ENCODE measurements around the gene POC1B.
A peak's percentile ranks its signal among the peaks of the same experiment; 100 is the strongest.

POC1B gene

DNA sequence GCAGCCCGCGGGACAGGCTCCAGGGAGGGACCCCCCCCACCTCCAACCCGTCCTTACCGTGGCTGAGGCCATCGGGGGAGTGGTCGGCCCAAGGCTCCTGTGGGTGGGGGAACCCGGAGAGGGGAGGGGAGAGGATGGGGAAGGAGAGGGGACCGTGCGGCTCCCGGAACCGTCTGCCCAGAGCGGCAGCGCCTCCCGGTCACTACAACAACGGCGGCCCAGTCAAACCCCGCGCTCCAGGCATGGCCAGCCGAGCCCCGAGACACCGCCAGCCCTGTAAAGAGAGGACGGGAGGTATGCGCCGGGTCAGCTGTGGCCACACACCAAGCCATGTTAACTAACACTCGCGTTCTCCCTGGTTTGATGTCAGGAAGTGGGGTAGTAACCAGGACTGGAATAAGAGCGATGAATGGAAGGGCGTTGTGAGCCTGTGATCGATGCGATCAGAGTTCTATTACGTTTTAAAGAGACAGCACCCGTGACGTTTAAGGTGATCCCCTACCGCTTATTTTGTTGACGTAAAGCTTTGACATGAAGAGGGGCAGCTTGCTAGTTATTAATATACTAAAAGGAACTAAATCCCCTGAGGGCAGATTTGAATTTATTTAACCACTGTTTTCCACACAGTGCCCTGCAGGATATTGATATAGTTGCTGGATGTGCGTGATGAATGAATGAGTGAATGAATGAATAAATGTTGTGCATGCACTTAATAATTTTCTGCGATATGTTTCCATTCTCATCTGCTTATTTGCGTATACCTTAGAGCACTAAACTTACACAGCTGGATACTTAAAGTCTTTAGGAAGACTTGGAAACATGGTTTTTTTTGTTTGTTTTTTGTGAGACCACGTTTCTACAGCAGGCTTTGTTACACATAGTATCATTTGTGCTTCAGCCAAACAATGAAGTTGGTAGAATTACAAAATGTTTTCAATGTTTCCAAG, at the start of gene POC1B:
TSS of gene POC1B (minus strand) at position 224 of the 947 bp plus-strand sequence. CDS start at position 72, 152 bp downstream.
- DNase-seq (ENCODE audit: low spot score): peak; percentile 79

DNA sequence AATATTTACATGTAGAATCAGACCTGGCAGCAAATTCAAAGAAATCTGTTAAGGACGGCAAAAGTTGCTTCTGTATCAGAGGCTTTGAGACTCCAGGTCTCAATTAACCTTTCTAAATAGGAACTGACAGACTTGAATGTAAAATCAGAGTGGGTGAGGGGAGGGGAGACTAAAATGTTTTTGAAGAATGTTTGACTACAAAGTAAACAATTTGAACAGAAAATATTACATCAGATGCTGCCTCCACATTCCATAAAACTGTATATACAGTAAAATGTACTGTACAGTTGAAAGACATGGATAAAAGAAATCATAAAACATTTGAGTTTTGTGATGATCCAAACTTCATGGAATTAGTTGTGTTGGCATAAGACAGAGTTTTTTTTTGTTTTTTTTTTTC, 49.5 kb upstream of the POC1B start:
- no peak for DNase-seq (ENCODE audit: low spot score)

GRCh38 chr12:89574736-89575208, 48.9 kb upstream of the POC1B start:
- DNase-seq (ENCODE audit: low spot score): no peak

GRCh38 chr12:89573051-89573810, 47.4 kb upstream of the POC1B start:
- DNase-seq (ENCODE audit: low spot score): no peak

DNA sequence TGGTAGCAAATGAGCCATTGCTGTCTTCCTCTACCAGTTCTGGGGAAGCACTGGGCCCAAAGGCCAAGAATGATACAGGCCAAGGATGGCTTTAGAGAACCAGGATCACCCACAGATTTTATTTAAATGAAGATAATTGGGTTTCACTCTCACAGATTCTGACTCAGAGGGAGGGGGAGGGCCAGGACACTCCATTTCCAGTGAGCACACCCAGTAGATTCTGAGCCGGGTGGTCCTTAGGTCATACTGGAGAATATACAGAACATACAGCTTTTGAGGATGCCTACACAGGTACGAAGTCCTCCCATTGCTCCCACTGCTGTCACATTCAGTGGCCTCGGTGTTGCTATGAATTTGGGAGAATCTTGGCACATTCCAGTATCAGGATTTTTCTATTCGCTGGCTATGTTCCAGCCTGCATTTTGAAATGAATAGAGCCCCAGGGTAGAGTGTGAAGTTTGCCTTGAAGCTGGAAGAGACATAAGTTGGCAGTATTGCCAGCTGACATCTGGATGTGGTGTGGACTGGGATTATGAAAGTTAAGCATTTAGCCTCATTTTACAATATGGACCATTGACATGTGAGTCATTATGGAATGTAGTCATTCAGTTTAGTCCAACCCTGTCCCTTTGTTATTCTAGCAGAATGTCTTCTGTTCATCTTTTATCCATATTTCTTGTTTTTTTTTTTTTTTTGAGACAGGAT, 45.8 kb upstream of the POC1B start:
- no peak for DNase-seq (ENCODE audit: low spot score)

GRCh38 chr12:89568484-89568883, 42.6 kb upstream of the POC1B start:
- DNase-seq (ENCODE audit: low spot score): no peak

DNA sequence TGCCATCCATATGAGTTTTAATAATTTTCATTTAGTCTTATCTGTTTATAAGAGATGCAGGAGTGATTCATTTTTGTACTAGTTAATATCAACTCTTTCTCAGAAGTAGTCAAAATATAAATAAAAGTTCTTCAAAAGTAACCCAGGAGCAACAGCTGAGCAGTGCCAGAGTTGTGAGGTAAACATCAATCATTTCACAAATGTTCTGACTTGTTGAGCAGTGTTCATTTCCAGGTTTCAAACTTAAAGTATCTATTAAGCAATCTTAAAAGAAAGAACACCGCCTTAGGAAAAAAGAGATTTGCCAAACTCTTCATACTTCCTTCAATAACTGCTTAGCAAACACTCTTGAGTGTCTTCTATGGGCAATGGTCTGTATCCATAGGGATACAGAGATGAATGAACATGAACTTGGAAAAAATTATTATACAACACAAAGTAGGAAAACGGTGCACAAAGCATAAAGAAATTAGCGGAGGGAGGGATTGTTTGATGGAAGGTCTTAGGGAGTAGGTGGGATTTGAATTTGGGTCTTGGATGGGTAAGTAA, 41.9 kb upstream of the POC1B start:
- DNase-seq (ENCODE audit: low spot score): no peak

DNA sequence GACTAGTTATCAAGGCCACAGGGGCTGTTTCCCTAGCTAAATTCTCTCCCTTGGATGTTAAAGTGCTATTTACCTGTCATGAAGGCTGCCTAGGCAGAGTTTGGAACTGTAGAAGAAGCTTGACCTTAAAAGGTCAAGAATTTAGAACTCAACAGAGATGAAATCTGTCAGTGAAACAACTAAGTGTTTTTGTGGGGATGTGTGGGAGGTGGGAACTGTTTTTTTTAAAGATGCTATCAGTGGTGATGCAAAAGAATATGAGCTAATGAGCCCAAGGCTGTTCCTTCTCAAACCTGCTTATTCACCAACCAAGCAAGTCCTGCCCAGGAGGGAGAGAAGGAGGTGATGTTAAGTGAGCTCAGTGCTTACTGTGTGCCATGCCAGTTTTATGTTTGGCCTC, 40.8 kb upstream of the POC1B start:
- no peak for DNase-seq (ENCODE audit: low spot score)

DNA sequence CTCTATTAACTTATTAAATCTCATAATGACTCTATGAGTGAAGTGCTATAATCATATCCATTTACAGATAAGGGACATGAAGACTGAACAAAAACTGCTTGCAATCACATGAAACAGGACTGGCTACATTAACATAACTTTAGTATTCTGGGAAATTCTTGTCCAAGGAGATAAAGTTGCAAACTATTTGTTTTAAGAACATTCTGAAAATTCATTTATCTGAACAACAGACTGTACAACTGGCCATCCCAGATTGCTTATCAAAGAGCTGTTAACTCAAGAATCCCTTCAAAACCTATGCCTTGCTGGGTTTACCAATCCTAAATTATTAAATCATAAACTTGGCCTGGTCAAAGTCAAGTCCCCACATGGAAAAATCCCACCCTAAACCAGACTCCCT, 39.2 kb upstream of the POC1B start:
- no peak for DNase-seq (ENCODE audit: low spot score)

DNA sequence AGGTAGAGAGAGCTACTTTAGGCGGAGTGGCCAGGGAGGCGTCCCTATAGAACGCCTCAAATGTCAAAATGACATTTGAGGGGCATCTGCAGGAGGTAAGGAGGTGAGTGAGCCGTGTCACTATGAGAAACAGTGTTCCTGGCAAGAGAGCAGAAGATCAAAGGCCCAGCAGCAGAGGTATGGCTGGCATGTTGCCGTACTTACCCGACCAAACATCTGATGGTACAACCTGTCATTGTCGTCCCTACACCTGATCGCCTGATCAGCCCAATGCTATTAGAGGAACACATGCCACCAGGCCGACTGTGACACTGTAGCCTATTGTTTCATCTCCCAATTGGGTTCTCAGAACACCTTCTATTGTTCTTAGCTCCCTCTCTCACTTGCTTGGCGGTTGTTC, 33.9 kb upstream of the POC1B start:
- DNase-seq (ENCODE audit: low spot score): no peak

DNA sequence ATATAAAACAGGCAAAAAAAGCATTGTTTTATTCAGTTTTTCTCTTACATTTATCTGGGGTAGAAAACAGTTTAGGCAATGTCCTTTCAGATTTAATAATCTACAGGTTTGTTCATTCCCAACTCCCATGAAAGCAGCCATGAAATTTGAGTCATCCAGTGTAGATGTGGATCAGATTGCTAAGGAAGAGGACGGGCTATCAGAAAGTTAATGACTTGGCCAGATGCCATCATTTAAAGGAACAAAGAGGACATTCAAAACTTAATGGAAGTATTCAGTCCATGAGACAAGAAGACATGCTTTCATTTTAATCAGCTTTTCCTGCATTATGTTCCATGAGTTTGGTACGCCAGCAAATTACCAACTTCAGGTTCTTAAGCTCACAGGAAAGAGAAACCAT, 31.1 kb upstream of the POC1B start:
- no peak for DNase-seq (ENCODE audit: low spot score)

DNA sequence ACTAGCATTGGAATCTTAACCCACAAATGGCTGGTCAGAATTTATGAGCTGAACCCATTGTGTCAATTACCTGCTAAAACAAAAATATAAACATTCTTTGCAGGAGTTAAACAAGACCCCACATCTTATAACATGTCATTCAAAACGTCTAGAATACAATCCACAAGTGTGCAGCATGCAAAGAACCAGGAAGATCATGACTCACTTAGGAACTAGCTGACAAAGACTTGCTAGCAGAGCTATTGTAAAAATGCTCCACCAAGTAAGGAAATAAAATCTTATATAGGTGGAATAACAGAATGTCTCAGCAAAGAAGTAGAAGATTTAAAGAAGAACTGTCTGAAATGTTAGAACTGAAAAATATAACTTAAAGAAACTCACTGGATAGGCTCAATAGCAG, 26.5 kb upstream of the POC1B start:
- DNase-seq (ENCODE audit: low spot score): no peak

- no peak for DNase-seq (ENCODE audit: low spot score)
Measured at GRCh38 chr12:89551747-89552146, 25.9 kb upstream of the POC1B start.

GRCh38 chr12:89547101-89547500, 21.3 kb upstream of the POC1B start:
- DNase-seq (ENCODE audit: low spot score): no peak

DNA sequence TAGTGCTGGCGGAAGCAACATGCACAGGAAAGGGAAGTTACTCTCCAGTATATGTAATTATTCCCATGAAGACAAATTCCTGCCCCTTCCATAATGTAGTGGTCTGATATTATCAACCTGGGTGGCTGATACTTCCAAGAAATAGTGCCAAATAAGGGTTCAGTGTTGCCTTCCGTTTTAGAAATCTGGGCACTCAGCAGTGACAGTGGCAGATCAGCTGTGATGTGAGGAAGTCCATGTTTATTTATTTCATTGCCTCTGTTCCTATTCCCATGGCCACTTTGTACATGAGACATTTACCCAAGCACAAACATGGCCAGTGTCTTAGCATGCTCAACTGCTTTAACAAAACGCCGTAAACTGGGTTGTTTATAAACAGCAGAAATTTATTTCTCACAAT, 20.3 kb upstream of the POC1B start:
- no peak for DNase-seq (ENCODE audit: low spot score)

DNA sequence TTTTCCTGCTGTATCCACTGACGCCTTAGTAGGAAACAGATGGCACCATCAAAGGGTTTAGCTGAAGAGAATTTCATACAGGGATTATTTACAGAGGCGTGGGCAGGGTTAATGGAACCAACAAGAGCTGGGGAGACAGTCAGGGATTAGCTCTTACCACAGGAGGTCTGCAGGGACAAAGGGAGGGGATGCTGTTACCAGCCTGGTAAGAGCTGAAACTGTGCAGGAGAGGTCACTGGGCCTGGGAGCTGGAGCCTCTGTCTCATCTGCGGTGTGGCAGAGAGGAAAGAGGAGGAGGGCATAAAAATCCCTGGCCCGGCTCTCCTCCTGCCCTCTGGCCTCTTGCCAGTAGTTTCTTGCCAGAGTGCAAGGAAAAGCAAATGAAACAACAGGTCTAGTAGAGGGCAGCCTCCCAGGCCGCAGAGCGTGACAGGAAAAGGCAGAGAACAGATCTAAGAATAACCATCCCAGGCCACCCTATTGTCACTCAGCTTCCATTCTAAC, 18.9 kb upstream of the POC1B start:
- DNase-seq (ENCODE audit: low spot score): no peak

DNA sequence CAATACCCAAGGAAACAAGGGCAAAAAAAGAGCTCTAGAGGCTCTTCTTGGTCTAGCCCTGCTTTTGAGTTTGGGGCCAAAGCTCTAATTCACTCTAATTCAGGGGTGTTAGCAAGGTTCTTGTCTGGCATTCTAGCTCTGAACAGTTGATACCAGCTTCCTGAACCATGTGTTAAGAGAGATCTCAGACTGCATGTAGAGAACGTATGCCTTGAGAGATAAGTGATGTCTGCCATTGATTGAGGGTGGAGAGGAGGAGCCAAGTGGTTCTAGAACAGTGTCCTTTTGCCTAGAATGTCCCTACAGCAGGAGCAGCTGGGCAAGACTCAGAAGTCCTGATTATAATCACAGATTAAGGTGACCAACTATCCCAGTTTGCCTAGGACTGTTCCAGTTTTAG, 18.2 kb upstream of the POC1B start:
- no peak for DNase-seq (ENCODE audit: low spot score)

GRCh38 chr12:89542912-89543592, 17.2 kb upstream of the POC1B start:
- peak; percentile 77 for DNase-seq (ENCODE audit: low spot score)

DNA sequence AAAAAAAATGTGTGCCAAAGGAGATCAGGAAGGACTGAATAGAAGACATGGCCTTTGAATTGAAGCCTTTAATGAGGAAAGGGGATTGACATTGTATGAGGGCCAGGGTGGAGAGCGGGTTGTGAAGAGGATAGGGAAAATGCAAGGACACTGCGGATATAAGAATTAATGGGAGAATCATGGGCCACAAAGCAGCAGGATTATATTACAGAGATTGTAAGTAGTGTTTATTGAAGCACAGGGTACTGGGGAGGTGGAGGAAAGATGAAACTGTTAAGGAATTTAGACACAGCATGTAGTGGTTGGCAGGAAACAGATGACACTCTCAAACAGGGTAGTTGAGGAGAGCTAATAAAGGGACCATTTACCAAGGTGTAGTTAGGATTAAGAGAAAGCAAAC, 16.4 kb upstream of the POC1B start:
- no peak for DNase-seq (ENCODE audit: low spot score)

DNA sequence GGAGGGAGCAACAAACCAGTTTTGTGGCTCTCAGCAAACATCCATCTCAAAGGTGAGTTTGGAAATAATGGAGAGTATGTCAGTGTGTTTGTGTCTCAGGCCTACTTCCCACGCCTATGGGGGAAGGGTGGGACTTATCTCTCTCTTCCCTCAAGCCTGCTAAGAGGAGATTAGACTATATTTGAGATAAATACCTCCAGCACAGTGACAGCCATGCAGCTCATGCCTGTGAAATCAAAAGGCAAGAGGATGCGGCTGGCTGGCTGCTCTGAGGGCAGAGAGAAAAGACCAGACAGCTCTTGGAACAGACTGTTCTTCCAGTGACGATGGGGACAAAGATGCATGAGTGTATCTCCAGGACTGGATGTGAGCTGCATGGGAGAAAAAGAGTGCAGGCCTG, 14.7 kb upstream of the POC1B start:
- DNase-seq (ENCODE audit: low spot score): no peak
